Activated T-helper 1 cell treated with anti-CD3 and anti-CD28 coated beads, Interleukin-2, amount 50 U/mL, for 16 hours (primary cell): ENCODE measurements around the gene CYP2D6.
A peak's percentile ranks its signal among the peaks of the same experiment; 100 is the strongest.

Experiments used
- DNase-seq, 2 donors: peaks; one replicate each; pipeline ENCODE4 v3.0.0-alpha.2; 2020; ENCODE audit warnings: low read depth in 1 of 2, low spot score in 1 of 2

CYP2D6 gene

DNA sequence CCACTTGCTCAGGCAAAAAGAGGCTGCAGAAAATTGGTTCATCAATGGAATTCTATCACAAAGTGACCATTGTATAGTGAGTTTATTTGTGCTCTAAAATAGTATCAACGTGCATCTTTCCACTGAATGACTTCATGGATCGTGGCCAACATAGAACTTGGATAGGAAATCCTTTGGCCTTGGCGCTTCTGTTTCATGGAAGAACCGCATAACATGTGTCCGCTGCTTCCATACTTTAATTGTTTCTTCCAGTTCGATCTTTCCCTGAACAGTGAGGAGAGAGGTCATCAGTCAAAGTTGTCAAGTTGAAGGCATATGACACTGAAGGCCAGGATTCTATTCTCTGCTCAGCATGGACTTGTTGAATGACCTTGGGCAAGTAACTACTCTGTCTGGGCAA, 44.6 kb downstream of the CYP2D6 start:
- DNase-seq, result no peak

DNA sequence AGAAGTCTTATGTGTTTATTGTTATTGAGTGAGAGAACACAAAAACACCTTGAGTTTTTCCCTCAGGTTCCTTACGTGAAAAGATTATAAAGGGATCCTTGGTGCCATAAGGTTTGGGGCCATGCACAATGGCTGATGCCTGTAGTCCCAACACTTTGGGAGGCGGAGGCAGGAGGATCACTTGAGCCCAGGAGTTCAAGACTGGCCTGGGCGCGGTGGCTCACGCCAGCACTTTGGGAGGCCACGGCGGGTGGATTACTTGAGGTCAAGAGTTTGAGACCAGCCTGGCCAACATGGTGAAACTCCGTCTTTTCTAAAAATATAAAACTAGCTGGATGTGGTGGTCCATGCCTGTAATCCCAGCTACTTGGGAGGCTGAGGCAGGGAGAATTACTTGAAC, 45.7 kb downstream of the CYP2D6 start:
- no peak for DNase-seq

DNA sequence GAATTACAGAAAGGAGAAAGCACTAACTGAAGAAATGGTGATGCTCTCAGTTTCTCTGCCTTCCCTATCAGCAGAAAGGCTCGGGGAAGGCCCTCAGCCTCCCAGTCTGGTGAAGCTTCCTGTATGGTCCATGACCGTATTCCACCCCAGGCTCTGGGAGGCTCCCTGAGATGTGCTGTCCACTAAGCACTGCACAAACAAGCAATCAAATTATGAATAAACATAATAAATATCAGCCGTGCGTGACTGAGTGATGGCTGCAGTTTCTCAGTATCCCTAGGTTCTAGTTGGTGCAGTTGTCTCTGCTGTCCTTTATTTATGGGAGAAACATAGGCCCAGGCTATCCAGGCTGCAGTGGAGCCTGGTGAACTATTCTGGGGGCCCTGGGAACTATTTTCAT, 47.5 kb downstream of the CYP2D6 start:
- no peak for DNase-seq

DNA sequence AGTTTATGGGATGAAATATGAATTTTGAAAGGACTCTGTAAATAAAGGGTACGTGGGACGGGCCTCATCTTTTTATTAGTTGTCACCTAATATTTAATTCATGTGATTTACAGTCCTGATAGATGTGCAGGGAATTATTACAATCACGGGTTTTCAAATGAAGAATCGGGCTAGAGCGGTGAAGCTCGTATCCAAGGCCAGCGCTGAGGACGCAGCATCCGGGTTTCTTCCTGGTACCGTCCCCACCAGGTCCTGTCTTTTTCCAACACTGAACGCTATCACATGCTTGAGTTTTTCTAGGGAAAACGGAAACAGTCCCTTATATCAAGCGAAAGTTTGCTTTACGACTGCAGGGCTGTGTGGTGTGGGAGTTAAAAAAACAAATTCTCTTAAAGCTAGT, 50.3 kb downstream of the CYP2D6 start:
- no peak for DNase-seq

DNA sequence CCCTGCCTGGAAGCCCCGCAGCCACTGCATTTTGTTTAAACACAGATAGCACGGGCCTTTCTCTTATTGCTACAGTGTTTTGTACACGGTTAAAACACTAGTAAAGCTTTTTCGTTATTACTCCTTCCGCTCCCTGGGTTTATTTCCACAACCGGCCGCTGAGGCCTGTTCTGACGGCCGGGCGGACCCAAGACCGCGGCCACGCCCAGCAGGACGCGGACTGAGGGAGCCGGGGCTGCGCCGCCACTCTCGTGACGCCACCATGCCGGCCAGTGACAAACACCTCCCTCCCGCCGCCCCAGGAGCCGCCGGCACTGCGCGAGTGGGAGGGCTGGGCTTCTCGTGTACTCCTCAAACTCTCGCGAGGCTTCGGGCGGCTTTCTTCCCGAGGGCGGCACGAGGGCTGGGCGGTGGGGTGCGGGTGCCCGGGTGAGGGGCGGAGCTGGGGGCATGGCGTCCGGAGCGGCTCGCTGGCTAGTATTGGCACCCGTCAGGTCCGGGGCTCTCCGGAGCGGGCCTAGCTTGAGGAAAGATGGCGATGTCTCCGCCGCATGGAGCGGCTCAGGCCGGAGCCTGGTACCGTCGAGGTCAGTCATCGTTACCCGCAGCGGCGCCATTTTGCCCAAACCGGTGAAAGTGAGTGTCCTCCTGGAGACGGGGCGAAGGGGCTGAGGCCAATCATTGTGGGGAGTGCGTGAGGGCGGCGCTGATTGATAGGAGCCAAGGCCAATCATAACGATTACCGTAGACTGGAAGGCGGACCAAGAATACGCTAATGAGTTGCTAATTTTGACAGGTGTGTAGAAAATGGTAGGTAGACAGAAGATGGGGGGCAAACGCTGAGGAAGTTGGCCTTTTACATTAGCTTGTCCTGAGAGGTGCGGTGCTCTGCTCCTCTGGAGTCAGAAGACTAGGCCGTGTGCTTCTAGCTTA, 51.0 kb downstream of the CYP2D6 start, which contains the start of gene SMDT1:
SMDT1 (plus strand) TSS at position 382 of the 933 bp plus-strand sequence; CDS start at position 451, 69 bp downstream.
- DNase-seq, result peak; percentile 96

DNA sequence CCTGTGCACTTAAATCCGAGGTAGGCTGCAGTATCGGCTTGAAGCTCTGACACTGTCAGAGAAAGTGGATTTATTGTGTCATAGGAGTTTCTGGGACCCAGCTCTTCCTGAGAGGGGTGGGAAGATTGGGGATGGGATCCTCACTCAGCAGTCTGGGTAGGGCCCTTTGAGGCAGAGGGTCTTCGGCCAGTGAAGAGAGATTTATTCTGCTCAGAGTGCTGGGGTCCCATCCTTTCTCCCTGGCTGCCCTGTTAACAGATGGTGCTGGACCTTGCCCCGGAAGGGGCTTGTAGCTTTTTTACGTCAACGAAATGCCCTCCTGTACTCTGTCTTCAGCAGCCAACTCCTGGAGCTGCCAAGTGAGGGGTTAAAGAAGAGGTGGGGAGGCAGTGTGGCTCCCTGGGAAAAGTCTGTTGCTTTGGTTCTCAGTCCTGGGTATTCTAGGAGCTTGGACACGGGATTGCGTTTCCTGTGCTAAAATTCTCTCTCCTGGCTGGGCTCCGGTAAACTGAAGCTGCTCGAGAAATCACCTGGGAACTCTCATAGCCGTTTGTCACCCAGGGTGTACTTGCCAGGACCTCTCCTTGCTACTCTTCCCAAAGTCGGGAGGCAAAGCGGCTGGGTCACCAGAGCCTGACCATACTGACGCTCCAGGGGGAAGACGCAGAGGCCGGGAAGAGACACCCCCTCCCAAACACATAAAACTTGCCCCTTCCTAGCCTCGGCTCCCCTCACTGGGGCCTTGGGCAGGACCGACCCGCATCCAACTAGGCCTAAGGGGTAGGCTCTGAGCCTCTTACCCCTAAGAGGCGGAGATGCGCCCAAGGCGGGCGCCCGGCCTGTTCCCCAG, 51.9 kb downstream of the CYP2D6 start:
- no peak for DNase-seq

DNA sequence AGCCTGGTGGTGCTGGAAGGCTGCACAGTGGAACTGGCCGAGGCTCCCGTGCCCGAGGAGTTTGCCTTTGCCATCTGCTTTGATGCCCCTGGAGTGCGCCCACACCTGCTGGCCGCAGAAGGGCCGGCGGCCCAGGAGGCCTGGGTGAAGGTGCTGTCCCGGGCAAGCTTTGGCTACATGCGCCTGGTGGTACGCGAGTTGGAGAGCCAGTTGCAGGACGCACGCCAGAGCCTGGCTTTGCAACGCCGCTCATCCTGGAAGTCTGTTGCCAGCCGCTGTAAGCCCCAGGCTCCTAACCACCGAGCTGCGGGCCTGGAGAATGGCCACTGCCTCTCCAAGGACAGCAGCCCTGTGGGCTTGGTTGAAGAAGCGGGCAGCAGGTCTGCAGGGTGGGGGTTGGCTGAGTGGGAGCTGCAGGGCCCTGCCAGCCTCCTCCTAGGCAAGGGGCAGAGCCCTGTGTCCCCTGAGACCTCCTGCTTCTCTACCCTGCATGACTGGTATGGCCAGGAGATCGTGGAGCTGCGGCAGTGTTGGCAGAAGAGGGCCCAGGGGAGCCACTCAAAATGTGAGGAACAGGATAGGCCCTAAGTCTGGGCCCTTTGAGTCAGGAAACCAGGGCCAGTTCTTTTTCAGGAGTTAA, 53.0 kb downstream of the CYP2D6 start:
- DNase-seq, result no peak

DNA sequence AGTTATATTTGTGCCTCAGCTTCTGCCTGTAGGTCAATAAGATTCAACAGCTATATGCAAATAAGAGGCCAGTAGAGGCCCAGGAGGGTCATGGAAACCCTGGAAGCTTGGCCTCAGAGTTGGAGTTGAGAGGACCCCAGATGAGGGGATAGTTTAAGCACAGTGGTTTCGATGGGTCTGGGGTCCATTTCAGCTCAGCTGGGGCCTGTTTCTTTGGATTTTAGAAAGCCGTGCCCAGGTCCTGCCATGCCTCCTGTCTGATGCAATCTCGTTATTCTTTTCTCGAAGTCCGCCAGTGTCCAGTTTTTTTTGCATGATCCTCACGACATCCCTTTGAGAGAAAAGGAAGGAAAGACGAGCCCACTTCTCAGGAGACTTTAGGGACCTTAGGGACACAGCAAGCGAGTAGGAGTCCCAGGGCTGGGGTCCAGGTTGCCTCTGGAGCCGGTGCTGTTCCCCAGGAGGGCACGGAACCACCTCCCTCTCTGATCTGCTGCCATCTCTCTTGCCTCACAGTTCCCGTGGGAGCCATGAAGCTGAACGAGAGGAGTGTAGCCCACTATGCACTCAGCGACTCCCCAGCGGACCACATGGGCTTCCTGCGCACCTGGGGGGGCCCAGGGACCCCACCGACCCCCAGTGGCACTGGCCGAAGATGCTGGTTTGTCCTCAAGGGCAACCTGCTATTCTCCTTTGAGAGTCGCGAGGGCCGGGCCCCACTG, 53.7 kb downstream of the CYP2D6 start:
- DNase-seq, result no peak
